HG03354 (cell line): Measurements from ENCODE around the gene LIME1.

Source experiments
- ATAC-seq: cut with Tn5 transposase; IDR thresholded peaks from one replicate; pipeline ENCODE4 v1.9.1; 2021; ENCODE audit warnings: mild to moderate bottlenecking; ENCODE audit not compliant: unreplicated experiment, poor library complexity, severe bottlenecking

Gene LIME1

GRCh38 chr20:63736893-63737694 is 630 bp downstream of the LIME1 start:
- ATAC-seq, result no peak

- ATAC-seq, result no peak
These were observed 1.2 kb downstream of the LIME1 start for GRCh38 chr20:63737695-63737944.

- ATAC-seq, result no peak
These were observed 1.7 kb downstream of the LIME1 start for GRCh38 chr20:63737945-63738686.

GRCh38 chr20:63738687-63739129 is 2.2 kb downstream of the LIME1 start:
- ATAC-seq, result no peak

GRCh38 chr20:63739130-63740069 is 2.9 kb downstream of the LIME1 start, which contains the start of gene SLC2A4RG:
TSS of gene SLC2A4RG (plus strand) at chr20:63739776. CDS start at chr20:63739913, 137 bp downstream.
- peak; percentile 38 for ATAC-seq

- ATAC-seq, result peak; percentile 20
These were observed 3.7 kb downstream of the LIME1 start for GRCh38 chr20:63740070-63740626.

GRCh38 chr20:63740627-63741353 is 4.3 kb downstream of the LIME1 start:
- ATAC-seq, result peak; percentile 1

GRCh38 chr20:63741354-63741675 is 4.9 kb downstream of the LIME1 start:
- no peak for ATAC-seq

- ATAC-seq, result no peak
These were observed 5.4 kb downstream of the LIME1 start for GRCh38 chr20:63741676-63742380.

GRCh38 chr20:63742381-63743024 is 6.0 kb downstream of the LIME1 start:
- ATAC-seq, result no peak

- ATAC-seq, result no peak
These were observed 6.9 kb downstream of the LIME1 start for GRCh38 chr20:63743210-63743970.

GRCh38 chr20:63744158-63744557 is 7.7 kb downstream of the LIME1 start:
- ATAC-seq, result no peak

- ATAC-seq, result no peak
These were observed 8.3 kb downstream of the LIME1 start for GRCh38 chr20:63744574-63745423.

GRCh38 chr20:63745424-63745805 is 9.0 kb downstream of the LIME1 start:
- ATAC-seq, result no peak

- no peak for ATAC-seq
These were observed 9.7 kb downstream of the LIME1 start for GRCh38 chr20:63745961-63746731.

GRCh38 chr20:63746751-63747315 is 10.4 kb downstream of the LIME1 start:
- ATAC-seq, result no peak
